ENCODE data around the gene MYO18A.
"Not testable (repeated sequence)": the region's sequence is repeated elsewhere in the genome, so short reads cannot be mapped to it uniquely, and the experiment has no call there.

MYO18A gene

DNA sequence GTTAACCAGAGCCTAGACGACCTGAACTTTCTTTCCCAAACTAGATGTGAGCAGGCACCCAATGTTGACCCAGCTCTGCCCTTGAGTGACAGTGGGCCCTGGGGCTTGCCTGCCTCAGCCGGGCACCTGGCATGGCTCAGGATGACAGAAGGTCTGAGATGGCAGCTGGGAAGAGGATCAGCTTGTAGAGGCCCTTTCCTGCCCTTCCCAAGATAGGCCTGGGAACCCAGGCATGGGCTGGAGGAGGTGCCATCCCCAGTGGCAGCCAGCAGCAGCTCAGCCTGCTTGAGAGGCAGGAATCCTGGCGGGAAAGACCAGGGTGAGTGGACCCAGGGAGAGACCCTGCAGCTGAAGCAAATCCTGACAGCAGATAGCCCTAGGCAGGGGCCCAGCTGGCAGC, 78.2 kb downstream of the MYO18A start:
- DNase-seq: no peak

DNA sequence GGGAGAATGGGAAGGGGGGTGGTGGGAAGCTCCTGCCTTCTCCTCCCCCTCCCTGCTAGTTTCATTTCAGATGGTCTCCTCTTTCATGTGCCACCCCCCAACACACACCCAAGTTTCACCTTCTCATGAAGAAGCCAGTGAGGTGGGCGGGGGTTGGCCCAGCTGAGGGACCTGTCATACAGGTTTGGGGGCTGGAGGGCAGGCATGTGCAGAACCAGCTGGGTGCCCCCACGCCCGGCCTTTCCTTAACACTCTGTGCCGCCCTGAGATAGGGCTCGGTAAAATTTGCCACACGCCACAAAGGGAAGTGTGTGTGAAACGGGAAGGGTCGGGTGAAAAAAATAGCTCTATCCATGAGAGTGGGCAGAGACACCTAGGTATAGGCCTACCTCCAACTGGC, 79.9 kb downstream of the MYO18A start:
- DNase-seq: no peak

DNA sequence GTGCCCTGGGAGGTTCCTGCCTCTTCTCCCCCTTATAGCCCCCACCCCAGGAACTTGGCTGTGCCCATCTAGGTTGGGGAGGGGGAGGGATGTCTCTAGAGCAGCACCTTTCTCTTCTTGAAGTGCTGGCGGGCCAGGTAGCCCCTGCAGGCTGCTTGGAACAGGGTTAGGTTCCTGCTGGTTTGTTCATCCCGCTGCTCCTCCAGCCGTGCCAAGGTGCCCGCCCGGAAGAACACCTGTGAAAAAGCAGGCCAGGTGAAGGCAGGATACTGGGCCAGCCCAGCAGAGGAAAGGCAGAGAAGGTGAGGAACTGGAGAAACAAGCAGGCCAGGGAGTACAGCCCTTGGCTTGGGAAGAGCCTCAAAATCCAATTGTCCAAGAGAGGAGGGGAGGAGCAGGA, 80.7 kb downstream of the MYO18A start:
- DNase-seq: no peak

DNA sequence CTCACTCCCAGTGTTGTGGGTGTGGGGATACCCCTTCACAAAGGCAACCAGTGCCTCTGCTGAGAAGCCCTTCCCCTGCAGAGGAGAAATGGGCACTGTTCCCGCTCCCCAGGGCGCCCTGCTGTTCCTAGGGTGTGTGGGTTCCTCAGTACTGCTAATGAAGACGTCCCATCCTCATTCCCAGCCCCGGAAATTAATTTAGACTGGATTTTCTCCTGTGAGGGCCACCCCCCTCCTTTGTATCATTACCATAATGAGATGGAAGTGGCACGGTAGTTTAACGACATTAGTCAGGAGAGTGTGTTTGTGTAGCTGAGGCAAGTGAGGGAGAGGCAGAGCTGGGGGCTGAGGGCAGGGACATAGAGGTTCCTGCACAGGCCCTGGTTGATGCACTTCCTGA, 84.1 kb downstream of the MYO18A start:
- no peak for DNase-seq

DNA sequence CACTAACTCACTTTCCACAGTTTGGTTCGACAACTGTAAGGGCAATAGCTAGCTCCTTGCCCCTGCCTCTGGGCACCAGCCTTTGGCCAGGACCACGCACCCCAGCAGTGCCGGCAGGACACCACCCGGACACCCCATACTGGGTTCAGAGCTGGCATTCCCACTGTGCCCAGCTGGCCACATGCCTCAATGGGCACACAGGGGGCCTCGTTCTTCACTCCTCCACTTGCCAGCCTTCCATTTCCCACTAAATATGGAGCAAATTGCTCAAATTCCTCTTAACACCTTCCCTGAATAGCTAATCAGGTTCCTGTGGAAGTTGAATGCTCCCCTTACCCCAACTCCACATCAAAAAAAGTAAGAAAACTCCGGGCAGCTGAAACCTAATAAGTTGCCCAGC, 84.8 kb downstream of the MYO18A start:
- no peak for DNase-seq

DNA sequence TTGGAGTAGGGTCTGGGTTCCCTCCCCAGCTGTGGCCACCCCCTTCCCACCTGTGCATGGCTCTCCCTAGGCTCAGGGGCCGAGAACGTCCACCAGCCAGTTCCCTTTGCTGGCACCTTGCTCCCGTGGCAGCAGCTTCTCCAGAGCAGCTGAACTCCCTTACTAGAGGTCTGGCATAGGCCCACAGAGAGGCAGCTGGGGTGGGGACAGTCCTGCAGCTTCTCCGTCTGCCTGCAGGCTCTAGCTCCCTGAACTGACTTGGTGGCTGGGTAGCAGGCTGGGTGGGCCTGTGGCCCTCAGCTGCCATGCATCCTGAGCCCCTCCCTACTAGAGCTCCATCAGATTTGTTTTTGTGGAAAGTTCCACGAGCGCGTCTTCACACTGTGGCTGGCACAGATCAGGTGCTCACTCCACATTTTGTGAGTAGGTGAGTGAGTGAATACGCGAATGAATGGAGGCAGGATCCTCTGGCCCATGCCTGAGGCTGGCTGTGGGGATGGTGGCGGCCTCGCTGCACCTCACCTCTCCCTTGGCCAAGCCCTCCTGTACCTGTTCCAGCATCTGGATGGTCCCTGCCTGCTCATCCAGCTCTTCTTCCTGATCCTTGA, 86.0 kb downstream of the MYO18A start:
- DNase-seq: no peak

DNA sequence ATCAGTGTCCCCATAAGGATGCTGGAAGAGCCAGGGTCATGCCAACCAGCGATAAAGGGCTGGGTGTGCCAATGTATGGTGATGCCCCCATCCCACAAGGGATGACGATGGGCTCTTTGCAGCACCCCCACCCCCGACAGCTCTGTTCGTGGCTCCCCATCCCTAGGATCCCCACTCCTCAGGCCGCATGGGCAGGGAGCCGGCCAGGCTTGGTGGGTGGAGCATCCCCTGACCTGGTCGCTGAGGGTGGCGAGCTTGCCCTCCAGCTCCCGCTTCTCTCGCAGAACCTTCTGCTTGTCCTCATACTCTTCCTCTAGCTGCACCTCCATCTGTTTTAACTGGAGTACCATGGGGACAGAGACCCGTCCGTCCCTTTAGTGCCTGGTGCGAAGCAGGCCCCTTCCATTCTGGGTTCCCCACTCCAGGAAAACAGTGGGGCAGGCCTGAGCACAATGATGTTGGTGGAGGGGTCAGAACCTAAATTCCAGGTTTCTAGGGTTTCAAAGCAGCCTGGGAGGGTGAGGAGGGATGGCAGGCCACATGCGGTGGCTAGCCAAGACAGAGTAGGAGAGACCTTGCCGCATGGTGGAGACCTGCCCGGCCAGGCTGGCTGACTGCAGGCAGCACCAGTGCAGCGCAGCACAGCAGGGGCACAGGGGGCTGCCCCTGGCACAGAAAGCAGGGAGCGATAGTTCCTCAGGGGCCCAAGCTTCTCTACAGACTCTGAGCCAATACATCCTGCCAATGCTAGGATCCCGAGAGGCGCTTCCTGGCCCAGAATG, 86.9 kb downstream of the MYO18A start:
- no peak for DNase-seq

DNA sequence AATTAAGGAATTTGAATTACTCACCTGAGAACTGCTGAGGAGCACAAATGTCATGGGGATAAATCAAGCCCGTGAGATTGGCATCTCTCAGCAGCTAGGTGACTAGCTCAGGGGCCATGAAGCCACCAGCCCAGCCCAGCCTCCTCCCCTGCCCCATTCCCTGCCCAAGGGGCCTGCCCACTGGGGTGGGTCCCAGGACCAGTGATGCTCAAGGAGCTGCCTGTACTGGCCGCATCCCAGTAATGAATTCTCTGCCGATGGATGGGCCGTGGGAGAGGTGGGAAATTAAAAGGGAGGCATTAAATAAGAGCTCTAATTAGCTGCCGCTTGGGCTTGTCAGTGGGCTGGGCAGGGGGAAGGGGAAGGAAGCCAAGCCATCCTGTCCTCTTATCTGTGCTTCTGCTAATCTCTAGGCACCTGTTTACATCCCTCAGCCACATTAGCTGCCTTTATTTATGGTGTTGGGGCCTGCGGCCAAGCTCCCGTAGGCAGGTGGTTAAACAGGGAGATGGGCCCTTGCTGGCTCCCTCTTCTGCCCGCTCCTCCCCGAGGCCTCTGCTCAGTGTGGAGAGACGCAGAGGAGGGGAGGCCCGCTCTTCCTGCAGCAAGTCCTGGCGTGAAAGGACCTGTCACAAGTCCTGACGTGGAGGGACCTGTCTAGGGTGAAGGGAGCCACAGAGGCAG, 88.5 kb downstream of the MYO18A start:
- no peak for DNase-seq

DNA sequence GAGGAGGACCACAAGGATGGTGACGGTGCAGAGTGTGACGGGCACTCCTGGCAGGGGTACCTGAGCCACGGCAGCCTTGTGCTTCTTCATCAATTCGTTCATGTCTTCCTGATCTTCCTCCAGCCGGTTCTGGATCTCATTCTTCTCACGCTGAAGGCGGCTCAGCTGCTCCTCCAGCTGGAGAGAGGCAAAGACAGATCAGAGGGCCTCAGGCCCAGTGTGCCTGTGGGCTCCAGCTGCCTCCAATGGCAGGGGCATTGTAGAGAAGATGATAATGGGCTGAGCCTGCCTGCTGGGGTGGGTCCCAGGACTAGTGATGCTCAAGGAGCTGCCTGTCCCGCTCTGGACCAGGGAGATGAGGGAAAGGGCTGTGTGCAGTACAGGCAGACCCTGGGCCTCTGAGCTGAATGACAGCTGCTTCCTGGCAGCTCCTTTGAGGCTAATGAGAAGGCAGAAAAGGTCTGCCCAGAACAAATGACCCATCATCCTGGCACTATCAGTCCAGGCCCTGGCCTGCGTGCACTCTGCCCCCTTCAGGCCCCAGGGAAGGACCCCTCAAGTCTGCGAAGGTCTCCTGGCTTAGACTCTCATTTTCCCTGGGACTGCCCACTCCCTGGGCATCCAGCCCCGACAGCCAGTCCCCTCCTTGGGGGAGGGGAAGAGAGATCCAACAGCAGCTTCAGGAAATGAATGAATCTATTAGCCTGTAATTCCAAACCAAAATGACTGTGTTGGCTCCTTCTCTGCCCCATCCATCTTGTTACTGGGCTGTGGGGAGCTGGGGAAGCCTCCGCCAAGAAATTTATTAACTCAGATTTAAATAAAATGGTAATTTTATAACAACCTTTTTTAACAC, 89.2 kb downstream of the MYO18A start:
- DNase-seq: no peak

DNA sequence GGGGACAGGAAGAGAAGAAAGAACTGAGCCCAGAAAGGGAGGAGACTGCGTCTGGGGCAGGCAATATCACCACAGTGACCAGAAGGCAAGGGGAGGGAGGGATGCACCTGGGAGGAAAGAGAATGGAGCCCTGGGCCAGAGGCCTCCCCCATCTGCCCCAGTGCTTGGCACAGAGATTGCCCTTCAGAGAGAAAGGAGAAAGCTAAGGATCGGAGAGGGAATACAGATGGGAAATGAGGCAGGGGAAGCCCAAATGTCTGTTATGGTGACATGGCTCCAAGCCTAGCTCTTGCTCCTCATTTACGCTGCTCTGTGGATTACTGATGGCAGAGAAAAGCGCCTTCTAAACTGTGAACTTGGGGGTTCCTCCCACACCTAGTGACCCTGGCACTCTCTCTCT, 90.1 kb downstream of the MYO18A start:
- no peak for DNase-seq

DNA sequence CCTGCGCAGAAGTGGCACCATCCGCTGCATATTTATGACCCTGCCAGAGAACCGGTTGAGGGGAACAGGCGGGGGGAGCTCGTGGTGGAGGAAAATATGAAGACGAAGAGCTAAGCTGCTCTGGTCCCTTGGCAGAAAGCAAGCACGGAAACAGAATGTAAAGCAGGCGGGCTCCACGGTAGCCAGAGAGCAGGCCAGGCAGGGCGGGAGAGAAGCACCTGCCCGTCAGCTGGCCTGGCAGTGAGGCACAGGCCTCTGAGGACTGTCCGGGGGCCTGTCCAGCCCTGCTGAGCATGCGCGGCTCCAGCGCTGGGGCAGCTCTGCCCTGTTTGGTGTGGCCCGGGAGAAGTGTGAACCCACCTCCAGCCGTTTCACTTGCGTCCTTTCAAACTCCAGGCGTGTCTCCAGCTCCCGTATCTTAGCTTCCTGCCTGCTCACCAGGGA, 90.6 kb downstream of the MYO18A start:
- no peak for DNase-seq

DNA sequence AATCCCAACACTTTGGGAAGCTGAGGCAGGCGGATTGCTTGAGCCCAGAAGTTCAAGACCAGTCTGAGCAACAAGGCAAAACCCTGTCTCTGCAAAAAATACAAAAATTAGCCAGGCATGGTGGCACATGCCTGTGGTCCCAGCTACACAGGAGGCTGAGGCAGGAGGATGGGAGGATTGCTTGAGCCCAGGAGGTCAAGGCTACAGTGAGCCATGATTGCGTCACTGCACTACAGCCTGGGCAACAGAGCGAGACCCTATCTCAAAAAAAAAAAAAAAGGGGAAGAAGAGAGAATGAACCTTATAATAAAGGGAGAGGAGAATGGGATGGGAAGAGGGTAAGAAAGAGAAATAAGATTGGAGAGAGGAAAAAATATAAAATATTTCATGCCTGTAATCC, 91.4 kb downstream of the MYO18A start:
- DNase-seq: not testable (repeated sequence)

DNA sequence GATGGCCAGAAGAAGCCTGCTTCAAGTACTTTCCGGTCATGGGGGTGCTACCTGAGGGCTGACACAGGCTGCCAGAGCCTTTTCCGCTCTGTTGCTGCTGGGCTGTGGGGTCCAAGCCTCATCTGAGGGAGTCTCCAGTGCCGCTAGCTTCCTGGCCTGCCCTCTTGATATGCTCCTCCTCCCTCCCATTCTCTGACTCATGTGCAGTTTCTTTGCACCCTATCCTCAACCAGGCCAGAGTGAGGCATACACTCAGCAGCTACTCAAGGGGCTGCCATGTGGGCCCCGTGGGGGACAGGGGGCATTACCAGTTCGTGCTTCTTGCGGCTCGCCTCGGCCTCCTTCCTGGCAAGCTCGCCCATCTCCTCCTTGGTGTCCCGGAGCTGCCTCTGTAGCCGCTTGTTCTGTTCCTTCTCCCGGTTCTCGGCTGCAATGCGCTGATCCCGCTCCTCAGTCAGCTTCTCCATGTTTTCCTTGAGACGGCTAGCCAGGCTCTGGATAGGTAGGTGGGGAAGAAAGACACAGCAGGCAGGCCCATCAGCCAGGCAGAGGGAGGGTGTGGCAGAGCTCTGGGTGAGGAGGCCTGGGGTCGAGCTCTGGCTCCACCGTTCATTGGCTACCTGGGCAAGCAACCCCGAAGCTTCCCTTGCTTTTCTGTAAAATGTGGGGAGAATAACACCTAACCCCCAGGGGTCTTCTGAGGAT, 93.4 kb downstream of the MYO18A start:
- DNase-seq: no peak

DNA sequence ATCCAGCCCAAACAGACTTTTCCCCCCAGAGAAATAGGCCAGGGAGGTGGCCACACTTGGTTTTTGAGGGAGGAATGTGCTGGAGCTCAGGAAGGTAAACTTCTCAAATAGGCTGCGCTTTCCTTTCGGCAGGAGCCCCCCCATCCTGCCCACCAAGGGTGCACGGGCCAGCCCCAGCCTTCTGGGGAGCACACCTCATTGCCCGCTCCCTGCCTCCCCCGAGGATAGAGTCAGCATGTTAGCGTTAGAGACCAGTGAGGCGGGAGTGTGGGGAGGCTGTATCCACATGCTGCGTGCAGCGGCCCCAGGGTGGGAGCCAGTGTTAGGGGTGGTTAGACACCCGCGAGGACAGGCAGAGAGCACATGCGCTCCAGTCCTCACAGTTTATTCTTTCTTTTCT, 95.0 kb downstream of the MYO18A start:
- no peak for DNase-seq

DNA sequence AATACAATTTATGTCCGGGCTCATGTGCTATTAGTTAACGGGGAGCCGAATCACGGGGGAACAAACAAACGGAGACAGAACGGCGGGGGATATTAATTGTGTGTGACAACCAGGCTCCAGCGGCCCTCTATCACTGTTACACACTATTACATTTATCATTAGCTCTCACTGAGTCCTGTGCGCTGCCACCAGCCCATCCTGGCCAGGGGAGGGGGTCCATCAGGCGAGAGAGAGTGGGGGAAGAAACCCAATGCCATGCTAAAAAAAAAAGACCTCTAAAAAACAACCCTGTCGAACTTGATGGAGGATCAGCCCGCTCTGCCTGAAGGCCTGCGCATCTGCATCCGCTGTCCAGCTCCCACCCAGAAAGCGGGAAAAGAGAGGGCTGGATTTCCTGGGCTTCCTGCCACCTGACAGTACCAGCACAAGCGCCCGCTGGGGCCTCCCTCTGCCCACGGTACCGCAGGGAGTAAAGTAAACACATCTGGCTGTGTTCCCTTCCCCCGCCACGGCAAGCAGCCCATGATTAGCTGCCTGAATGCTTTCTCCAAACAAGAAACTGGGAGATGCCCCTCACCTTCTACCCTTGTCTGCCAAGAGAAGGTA, 95.6 kb downstream of the MYO18A start:
- no peak for DNase-seq

DNA sequence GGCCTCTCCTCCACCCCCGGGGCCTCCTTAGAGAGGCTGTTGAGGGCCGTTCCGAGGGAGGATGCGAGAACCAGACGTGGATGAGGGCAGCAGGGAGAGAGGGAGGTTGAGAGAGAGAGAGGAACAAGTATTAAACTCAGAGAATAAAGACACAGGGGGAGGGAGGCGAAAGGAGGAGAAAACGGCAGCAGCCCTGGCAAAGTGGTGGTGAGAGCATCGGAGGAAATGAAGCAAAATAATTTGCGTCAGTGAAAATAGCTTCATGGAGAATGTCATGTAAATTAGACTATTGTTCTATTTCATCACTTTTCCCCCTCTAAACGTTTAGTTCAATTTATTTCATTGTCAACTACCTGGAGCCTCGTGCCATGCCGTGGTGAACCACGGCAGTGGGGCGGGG, 99.2 kb downstream of the MYO18A start:
- DNase-seq: no peak

DNA sequence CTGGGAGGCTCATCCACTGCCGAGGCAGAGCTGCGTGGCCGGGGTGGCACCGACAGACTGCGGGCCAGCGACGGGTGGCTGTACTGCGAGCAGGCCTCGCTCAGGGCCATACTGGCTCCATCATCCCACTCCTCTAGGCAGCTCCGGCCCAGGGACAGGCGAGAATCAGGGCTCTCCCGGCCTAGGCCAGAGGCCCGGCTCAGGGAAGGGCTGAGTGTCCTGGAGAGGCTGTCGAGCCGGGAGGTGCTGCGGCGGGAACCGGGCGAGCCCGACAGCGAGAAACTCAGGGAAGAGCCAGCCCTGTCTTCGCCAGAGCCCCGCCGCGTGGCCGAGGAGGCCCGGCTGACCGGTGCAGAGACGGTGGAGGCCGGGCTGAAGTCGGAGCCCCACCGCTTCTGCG, 99.9 kb downstream of the MYO18A start:
- no peak for DNase-seq

DNA sequence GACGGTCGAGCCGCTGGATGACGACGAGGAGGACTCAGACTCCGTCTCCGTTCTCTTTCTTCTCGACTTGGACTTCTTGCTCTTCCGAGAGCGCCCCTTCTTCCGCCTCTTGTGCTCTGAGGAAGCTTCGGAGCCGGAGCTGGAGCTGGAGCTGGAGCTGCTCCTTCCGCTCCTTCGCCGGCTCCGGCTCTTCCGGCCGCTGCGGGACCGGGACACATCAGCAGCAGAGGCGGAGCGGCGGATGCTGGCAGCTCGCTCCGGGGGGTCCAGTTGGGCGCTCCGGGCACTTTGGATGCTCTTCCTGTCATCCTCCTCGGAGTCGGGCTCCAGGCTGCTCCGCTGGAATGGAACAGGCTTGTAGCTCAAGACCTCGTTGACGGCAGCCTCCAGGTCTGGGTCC, 100.3 kb downstream of the MYO18A start:
- DNase-seq: no peak

DNA sequence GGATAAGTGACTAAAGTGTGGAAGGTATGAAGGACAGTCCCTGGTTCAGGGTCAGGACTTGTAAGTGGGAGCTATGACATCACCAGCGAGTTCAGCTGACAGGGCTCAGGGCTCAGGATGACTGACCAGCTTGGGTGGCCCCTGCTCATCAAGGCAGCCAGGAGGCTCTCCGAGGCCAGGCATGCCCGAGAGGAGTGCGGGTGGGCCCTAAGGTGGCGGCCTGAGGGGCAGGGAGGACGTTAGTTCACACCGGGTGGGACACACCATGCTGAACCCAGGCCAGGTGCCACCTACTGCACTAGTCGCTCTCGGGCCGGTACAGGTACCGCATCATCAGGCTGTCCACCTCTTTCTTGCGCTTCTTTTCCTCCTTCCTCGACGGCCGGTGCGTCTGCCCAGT, 100.8 kb downstream of the MYO18A start:
- DNase-seq: no peak

DNA sequence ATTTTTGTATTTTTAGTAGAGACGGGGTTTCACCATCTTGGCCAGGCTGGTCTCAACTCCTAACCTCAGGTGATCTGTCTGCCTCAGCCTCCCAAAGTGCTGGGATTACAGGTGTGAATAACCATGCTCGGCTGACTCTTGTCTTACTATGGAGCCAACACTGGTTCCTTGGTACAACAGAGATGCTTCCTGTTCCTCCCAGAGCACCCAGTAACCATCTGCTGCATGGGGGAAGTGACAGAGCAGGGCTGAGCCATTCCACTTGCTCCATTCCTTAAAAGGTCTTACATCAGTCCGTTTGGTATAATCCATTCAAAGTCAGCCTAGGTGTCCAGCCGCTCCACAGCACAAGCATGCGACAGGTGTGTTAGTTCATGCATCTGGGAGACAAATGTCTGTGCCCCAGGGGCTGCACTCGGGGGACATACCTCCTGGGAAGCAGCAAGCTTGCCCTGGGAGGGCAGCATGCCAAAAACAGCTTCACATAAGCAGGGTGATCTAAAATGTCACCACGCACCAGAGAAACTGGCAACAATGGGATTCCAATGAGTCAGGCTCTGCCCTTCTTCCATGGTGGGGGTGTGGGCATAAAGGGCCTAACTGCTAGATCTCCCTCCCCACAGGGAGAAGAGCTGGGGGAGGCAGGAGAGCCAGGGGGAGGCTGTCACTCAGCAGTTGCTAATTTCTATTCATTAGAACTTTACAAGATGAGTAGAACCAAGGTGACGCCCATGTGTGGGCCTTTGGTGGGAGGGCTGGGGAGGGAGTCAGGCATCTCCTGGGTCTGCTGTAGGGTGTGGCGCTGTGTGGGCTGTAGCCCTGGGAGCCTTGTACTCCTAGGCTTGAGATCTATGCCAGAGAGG, 101.8 kb downstream of the MYO18A start:
- no peak for DNase-seq

DNA sequence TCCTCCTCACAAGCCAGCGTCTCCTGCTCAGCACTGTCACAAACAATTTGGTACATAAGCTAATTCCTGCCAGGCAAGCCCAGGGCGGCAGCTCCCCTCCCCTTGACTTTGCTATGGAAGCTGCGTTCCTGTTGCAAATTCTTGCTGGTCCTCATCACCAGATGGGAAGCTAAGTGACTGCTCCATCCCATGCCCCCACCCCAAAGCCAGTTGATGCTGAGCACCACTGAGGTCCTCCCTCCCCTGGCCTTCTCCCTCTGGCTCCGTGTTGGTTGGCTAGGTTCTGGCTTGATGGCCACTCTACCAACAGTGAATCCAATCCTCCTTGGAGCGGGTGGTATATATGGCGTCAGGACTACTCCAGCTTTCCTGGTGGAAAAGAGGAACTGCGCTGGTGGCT, 102.9 kb downstream of the MYO18A start:
- DNase-seq: no peak
